HEK293T (cell line): ENCODE data around the gene SPEM2.

Experiments
- CTCF ChIA-PET: fragments of 350-600 bp; formaldehyde crosslinking; extraction: SDS; loops from one replicate; lab custom pipeline; 2021; ENCODE audit warnings: antibody characterized with exemption, inconsistent platforms; lab: Yijun Ruan, JAX
- POLR2A ChIA-PET: fragments of 350-600 bp; formaldehyde crosslinking; extraction: SDS; loops from one replicate; lab custom pipeline; 2020; ENCODE audit warnings: antibody characterized with exemption, inconsistent platforms; lab: Yijun Ruan, JAX
- DNase-seq: peaks from one replicate; pipeline ENCODE4 v3.0.0; 2012; ENCODE audit warnings: mixed read lengths; ENCODE audit errors: extremely low spot score
- ARNT ChIP-seq: fragments of 450-650 bp; IDR thresholded peaks from 2 replicates; pipeline ENCODE4 v1.6.1; 2017; ENCODE audit warnings: mild to moderate bottlenecking
- BHLHE40 ChIP-seq: fragments of 450-650 bp; IDR thresholded peaks from 2 replicates; pipeline ENCODE4 v1.6.1; 2016; ENCODE audit warnings: mild to moderate bottlenecking, moderate library complexity, borderline replicate concordance
- CTBP1 ChIP-seq: fragments of 450-650 bp; IDR thresholded peaks from 2 replicates; pipeline ENCODE4 v1.6.1; 2016; ENCODE audit warnings: borderline replicate concordance
- ELF4 ChIP-seq: fragments of 450-650 bp; IDR thresholded peaks from 2 replicates; pipeline ENCODE4 v1.6.1; 2017; ENCODE audit warnings: antibody characterized with exemption
- FOXA1 ChIP-seq: fragments of 450-650 bp; IDR thresholded peaks from 2 replicates; pipeline ENCODE4 v1.6.1; 2016; ENCODE audit warnings: mild to moderate bottlenecking
- FOXK2 ChIP-seq: fragments of 450-650 bp; IDR thresholded peaks from 2 replicates; pipeline ENCODE4 v1.6.1; 2016; ENCODE audit warnings: mild to moderate bottlenecking
- FOXM1 ChIP-seq: fragments of 450-650 bp; IDR thresholded peaks from 2 replicates; pipeline ENCODE4 v1.6.1; 2017; ENCODE audit warnings: mild to moderate bottlenecking, borderline replicate concordance
- HDGF ChIP-seq: fragments of 450-650 bp; IDR thresholded peaks from 2 replicates; pipeline ENCODE4 v1.6.1; 2017; ENCODE audit warnings: antibody characterized with exemption, borderline replicate concordance
- L3MBTL2 ChIP-seq: fragments of 450-650 bp; conservative IDR thresholded peaks from 2 replicates; pipeline ENCODE4 v1.6.1; 2016; ENCODE audit warnings: mild to moderate bottlenecking
- LEF1 ChIP-seq: fragments of 450-650 bp; IDR thresholded peaks from 2 replicates; pipeline ENCODE4 v1.6.1; 2017; ENCODE audit warnings: mild to moderate bottlenecking, borderline replicate concordance
- NFRKB ChIP-seq: fragments of 450-650 bp; IDR thresholded peaks from 2 replicates; pipeline ENCODE4 v1.6.1; 2016; ENCODE audit warnings: mild to moderate bottlenecking, moderate library complexity
- PKNOX1 ChIP-seq: fragments of 450-650 bp; IDR thresholded peaks from 2 replicates; pipeline ENCODE4 v1.6.1; 2016
- SP1 ChIP-seq: fragments of 450-650 bp; IDR thresholded peaks from 2 replicates; pipeline ENCODE4 v1.6.1; 2017
- SUZ12 ChIP-seq: fragments of 450-650 bp; IDR thresholded peaks from 2 replicates; pipeline ENCODE4 v1.6.1; 2016; ENCODE audit warnings: mild to moderate bottlenecking
- TARDBP ChIP-seq: fragments of 450-650 bp; IDR thresholded peaks from 2 replicates; pipeline ENCODE4 v1.6.1; 2016
- ZNF384 ChIP-seq: fragments of 450-650 bp; IDR thresholded peaks from 2 replicates; pipeline ENCODE4 v1.6.1; 2016

The SPEM2 gene

GRCh38 chr17:7403043-7403726 is 22.2 kb upstream of the SPEM2 start:
- no peak for DNase-seq
- no peak for TF ChIP-seq HDGF
- TF ChIP-seq ARNT: no peak
- no peak for TF ChIP-seq ELF4
- no peak for TF ChIP-seq BHLHE40
- TF ChIP-seq CTBP1: no peak
- no peak for TF ChIP-seq FOXM1
- no peak for TF ChIP-seq SP1
- TF ChIP-seq TARDBP: no peak
- POLR2A ChIA-PET: interaction anchor here (1.0 to 2.1 kb wide), 7 partner anchors 15 to 136 kb away, joined by 3 to 25 read pairs (median 5); partner anchors contain the start of gene CHRNB1
- CTCF ChIA-PET: interaction anchor here (0.6 kb wide), 1 partner anchor 856 kb away, joined by 4 read pairs; no protein-coding TSS in a partner anchor

DNA sequence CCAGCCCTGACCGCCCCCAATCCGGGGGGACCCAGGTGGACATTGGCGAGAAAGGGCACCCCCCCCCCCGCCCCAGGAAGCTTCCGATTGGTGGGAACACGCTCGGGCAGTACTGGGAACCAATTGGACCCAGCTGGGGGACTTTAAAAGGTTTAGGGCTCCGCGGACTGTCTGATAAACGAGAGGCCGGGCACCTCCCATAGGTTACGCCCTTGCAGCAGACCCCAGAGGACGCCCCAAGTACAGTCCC is 21.8 kb upstream of the SPEM2 start:
- TF ChIP-seq CTBP1 (no peak), NFRKB (no peak), SP1 (no peak), ELF4 (no peak), BHLHE40 (no peak), HDGF (no peak), PKNOX1 (no peak), ARNT (no peak), ZNF384 (no peak), LEF1 (no peak), SUZ12 (no peak), FOXK2 (no peak), FOXA1 (no peak), FOXM1 (no peak), L3MBTL2 (no peak)
- ChIA-PET CTCF (interaction anchor here (0.6 kb wide), 3 partner anchors 43 to 855 kb away, joined by 3 to 4 read pairs (median 3); no protein-coding TSS in a partner anchor), POLR2A (interaction anchor here (0.6 to 2.1 kb wide), 26 partner anchors 8 to 284 kb away, joined by 3 to 25 read pairs (median 4); partner anchors contain the start of genes CHRNB1, PLSCR3, TMEM102 and TP53)
- peak; percentile 30 for DNase-seq

DNA sequence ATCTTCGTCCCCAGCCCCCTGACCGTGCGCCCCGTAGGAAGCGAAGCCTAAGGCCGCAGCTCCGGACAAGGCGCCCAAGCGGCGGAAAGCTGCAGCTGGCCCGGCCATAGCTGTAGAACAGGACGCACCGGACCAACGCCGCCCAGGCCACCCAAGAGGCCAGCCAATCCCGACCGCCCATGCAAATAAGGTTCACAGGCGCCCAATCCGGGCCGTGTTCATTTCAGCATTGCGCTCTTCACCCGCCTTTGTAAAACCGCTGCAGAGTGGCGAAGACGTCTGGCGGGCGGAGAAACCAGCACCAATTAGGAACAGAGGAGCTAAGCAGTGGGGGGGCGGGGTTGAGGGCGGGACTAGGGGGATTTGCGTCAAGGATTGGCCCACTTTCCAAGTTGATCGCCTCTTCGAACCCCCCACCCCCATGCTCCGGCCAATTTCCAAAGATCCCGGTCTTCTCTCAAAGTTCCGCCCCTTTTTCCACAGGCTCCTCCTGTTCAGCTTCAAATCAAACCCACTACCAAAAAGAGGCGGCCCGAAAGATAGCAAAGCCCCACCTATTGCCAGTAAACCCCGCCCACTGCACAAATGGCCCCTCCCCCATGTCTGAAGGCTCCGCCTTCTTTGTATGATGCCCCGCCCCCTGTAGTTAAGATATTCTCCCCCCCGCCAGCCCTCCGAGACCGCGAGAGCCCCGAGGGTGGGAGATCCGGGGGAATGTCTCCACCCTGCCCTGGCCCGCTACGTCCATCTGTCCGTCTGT is 21.3 kb upstream of the SPEM2 start, which contains the start of gene TMEM256:
Gene TMEM256 (minus strand): TSS at position 121 of the 760 bp plus-strand sequence. CDS start 13 bp downstream, at position 108.
- ChIA-PET CTCF (interaction anchor here (0.6 kb wide), 3 partner anchors 43 to 855 kb away, joined by 3 to 4 read pairs (median 3); no protein-coding TSS in a partner anchor), POLR2A (interaction anchor here (0.6 to 2.1 kb wide), 27 partner anchors 8 to 283 kb away, joined by 3 to 25 read pairs (median 4); partner anchors contain the start of genes CHRNB1, PLSCR3, POLR2A and TMEM102)
- TF ChIP-seq ELF4: no peak
- no peak for TF ChIP-seq FOXK2
- TF ChIP-seq SP1: 0 out of 2 replicates have a peak, but pooled peaks have one; percentile 38
- no peak for TF ChIP-seq ARNT
- TF ChIP-seq CTBP1: no peak
- no peak for TF ChIP-seq SUZ12
- TF ChIP-seq HDGF: peak; percentile 45; the same call in 1 of the 2 replicates
- no peak for TF ChIP-seq FOXM1
- peak; percentile 93 for DNase-seq

DNA sequence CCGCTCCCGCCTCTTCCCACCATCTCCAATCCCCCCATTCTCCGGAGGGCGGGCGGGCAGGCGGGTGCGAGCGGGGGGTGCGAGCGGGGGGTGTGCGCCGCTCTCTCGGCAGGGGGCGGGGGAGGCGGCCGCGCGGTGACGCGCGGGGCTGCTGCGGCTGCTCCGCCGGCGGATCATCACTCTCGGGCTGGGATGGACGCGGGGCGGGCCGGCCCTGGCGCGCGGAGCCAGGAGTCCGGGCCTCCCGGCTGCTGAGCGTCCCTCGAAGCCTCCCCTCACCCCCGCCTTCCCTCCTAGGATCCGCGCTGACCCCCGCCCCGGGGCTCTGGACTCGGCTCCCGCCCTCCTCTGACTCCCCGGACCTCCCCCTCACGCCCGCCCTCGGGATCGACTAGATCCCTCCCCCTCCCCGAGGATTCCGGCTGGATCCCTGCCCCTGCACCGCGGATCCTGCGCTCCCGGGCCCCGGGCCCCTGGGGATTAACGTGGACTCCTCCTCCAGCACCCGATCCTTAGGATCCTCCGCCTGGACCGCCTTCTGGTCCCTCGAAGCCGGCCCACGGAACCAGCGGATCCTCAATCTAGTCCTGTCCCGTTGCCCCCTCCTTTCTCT is 20.6 kb upstream of the SPEM2 start:
- CTCF ChIA-PET: no interaction called here
- POLR2A ChIA-PET: interaction anchor here (0.8 to 2.1 kb wide), 15 partner anchors 11 to 281 kb away, joined by 3 to 25 read pairs (median 4); partner anchors contain the start of genes CHRNB1, PLSCR3, POLR2A and TMEM102
- DNase-seq: peak; percentile 42
- TF ChIP-seq ELF4 (no peak), L3MBTL2 (no peak), PKNOX1 (no peak), FOXA1 (no peak), ZNF384 (no peak), HDGF (no peak), SP1 (no peak), FOXK2 (no peak), SUZ12 (no peak), LEF1 (no peak)

DNA sequence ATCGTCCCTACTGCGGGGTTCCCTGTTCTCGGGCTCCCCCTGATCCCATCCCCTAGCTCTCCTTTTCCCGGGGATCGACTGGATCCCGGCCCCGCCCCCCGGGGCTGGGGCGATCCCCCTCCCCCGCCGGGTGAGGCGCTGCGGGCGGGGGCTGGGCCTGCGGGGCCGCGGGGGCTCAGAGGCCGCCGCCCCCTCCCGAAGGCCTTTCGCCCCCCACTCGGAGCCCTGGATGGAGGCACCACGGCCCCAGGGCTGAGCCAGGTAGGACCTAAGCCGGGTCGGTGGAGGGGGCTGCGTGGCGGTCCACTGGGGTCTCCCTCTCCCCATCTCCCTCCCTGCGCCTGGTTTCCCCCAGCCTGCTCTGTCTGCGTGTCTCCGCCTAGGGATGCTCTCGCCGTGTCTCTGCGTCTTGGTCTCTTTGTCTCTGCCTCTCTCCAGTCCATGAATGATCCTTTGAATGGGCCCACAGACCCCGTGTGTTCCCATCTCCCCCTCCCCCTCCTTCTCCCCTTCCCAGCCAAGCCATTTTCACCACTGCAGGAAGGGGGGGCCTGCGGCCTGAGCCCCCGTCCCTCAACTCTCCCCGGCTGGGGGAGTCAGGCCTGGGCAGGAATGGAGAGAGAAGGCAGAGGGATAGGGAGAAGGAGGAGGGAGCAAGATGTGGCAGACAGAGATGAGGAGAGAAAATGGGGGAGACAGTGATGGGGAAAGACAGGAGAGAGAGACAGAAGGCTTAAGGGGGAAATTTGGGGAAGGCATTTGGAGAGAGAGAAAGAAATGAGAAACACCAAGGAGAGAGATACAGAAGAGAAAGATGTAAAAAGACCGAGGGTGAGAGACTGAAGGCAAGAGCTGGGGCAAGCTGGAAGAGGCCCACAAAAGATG is 19.8 kb upstream of the SPEM2 start:
- POLR2A ChIA-PET: interaction anchor here (0.6 to 2.7 kb wide), 3 partner anchors 30 to 182 kb away, joined by 3 to 9 read pairs (median 6); partner anchors contain the start of gene TMEM102
- DNase-seq: no peak
- CTCF ChIA-PET: interaction anchor here (1.2 kb wide), 1 partner anchor 50 kb away, joined by 3 read pairs; the partner anchor contains the start of gene TMEM95
- no peak for TF ChIP-seq SUZ12
- no peak for TF ChIP-seq ARNT
- no peak for TF ChIP-seq BHLHE40
- no peak for TF ChIP-seq LEF1
- no peak for TF ChIP-seq L3MBTL2
- TF ChIP-seq ZNF384: no peak
- TF ChIP-seq FOXA1: no peak
- TF ChIP-seq FOXM1: no peak
- TF ChIP-seq TARDBP: no peak
- no peak for TF ChIP-seq PKNOX1
- TF ChIP-seq NFRKB: no peak
- TF ChIP-seq SP1: no peak
- TF ChIP-seq HDGF: no peak
- TF ChIP-seq ELF4: no peak
- no peak; the same call in 1 of the 2 replicates for TF ChIP-seq CTBP1
- no peak for TF ChIP-seq FOXK2
